Activated naive CD4-positive, alpha-beta T cell treated with anti-CD3 and anti-CD28 coated beads, Interleukin-2, amount 10 ng/mL, durations not matched to agents 5 hours and 36 hours (primary cell): Measurements from ENCODE around the gene SPEN. TPM values are rescaled to one million over a fixed set of nuclear protein-coding genes. Genes with fewer than 3 reads are reported as not detected.

Experiments used
- total RNA-seq, 2 experiments: library from RNA; stranded (reverse); gene quantifications; one replicate each; pipeline ENCODE4 v1.2.3, GENCODE V29; 2021

The SPEN gene
- total RNA-seq, result 10 to 100 TPM; 57.1 to 63.7 TPM

GRCh38 chr1:15847100-15847892 is at the start of gene SPEN:
Gene SPEN, plus strand, starts transcription at chr1:15847707. Its CDS starts 361 bp downstream, at chr1:15848068.

GRCh38 chr1:15807549-15807948 is 40.0 kb upstream of the SPEN start, which contains the start of gene UQCRHL:
Gene UQCRHL, minus strand, starts transcription at chr1:15807649. Its CDS starts 0 bp downstream, at chr1:15807649.

GRCh38 chr1:15975805-15976680 is 128.5 kb downstream of the SPEN start, which contains the start of gene ZBTB17:
Gene ZBTB17, minus strand, starts transcription at chr1:15976101. Its CDS starts 27,606 bp downstream, at chr1:15948495.

Other genes with a start within 250 kb of the SPEN start
- 10 to 100 TPM; 31.8 to 36.5 TPM for gene DDI2, start 230.2 kb upstream of the SPEN start, total RNA-seq
- gene PLEKHM2, start 163.4 kb upstream of the SPEN start, total RNA-seq, result 10 to 100 TPM; 53.3 to 55.8 TPM
- 1 to 10 TPM; 1.9 to 2.1 TPM for gene SLC25A34, start 111.4 kb upstream of the SPEN start, total RNA-seq
- gene TMEM82, start 105.2 kb upstream of the SPEN start, total RNA-seq, result not detected
- not detected for gene FBLIM1, start 88.9 kb upstream of the SPEN start, total RNA-seq
- 1 to 10 TPM; 1.1 to 1.6 TPM for gene UQCRHL, start 40.1 kb upstream of the SPEN start, total RNA-seq
- 10 to 100 TPM; 35.1 to 36.0 TPM for gene ZBTB17, start 128.4 kb downstream of the SPEN start, total RNA-seq
- gene SRARP, start 156.5 kb downstream of the SPEN start, total RNA-seq, result not detected
- not detected for gene HSPB7, start 170.3 kb downstream of the SPEN start, total RNA-seq
- gene CLCNKA, start 174.3 kb downstream of the SPEN start, total RNA-seq, result not detected
- gene CLCNKB, start 196.1 kb downstream of the SPEN start, total RNA-seq, result not detected
- gene FAM131C, start 225.9 kb downstream of the SPEN start, total RNA-seq, result 1 to 10 TPM; 2.4 to 3.4 TPM